Loucy (cell line): ENCODE measurements around the gene COL5A1.

ENCODE experiments used
- H2AFZ ChIP-seq: fragments of 200-600 bp; sonication (generic); 2 replicates; pipeline ENCODE4 v1.6.0; 2016; ENCODE audit warnings: antibody characterized with exemption, mild to moderate bottlenecking, low read length, moderate library complexity
- H3F3A ChIP-seq: fragments of 200-600 bp; 2 replicates; pipeline ENCODE4 v1.6.0; 2016; ENCODE audit warnings: antibody characterized with exemption, low read depth, mild to moderate bottlenecking
- H3K27me3 ChIP-seq: fragments of 200-600 bp; sonication (generic); 2 replicates; pipeline ENCODE4 v1.6.1; 2014; ENCODE audit warnings: low read length, mild to moderate bottlenecking; ENCODE audit not compliant: insufficient read depth, poor library complexity, severe bottlenecking
- H3K36me3 ChIP-seq: fragments of 200-600 bp; sonication (generic); 2 replicates; pipeline ENCODE4 v1.6.1; 2016; ENCODE audit warnings: low read length; ENCODE audit not compliant: insufficient read depth
- H3K4me1 ChIP-seq: fragments of 200-600 bp; sonication (generic); 2 replicates; pipeline ENCODE4 v1.5.1; 2014; ENCODE audit warnings: low read length, mild to moderate bottlenecking; ENCODE audit not compliant: insufficient read depth, poor library complexity, severe bottlenecking
- H3K4me2 ChIP-seq: fragments of 200-600 bp; sonication (generic); 2 replicates; pipeline ENCODE4 v1.6.0; 2014; ENCODE audit warnings: antibody characterized with exemption, low read length, low read depth, mild to moderate bottlenecking; ENCODE audit not compliant: poor library complexity, severe bottlenecking
- H3K4me3 ChIP-seq: fragments of 200-600 bp; sonication (generic); 2 replicates; pipeline ENCODE4 v1.5.1; 2014; ENCODE audit warnings: low read length, mild to moderate bottlenecking, mixed read lengths; ENCODE audit not compliant: poor library complexity, severe bottlenecking
- H3K79me2 ChIP-seq: fragments of 200-600 bp; sonication (generic); 2 replicates; pipeline ENCODE4 v1.6.1; 2014; ENCODE audit warnings: low read length; ENCODE audit not compliant: insufficient read depth
- H3K9ac ChIP-seq: fragments of 200-600 bp; sonication (generic); 2 replicates; pipeline ENCODE4 v1.6.0; 2014; ENCODE audit warnings: mild to moderate bottlenecking, low read depth, low read length, moderate library complexity; ENCODE audit not compliant: poor library complexity, severe bottlenecking
- H3K9me2 ChIP-seq: fragments of 200-600 bp; sonication (generic); replicated peaks from 2 replicates; pipeline ENCODE4 v1.6.1; 2016; ENCODE audit warnings: low read depth, low read length, mixed read lengths
- H3K9me3 ChIP-seq: fragments of 200-600 bp; sonication (generic); 2 replicates; pipeline ENCODE4 v1.6.1; 2014; ENCODE audit warnings: mild to moderate bottlenecking, antibody characterized with exemption, low read length, low read depth; ENCODE audit not compliant: insufficient read depth
- H4K20me1 ChIP-seq: fragments of 200-600 bp; sonication (generic); 2 replicates; pipeline ENCODE4 v1.6.0; 2014; ENCODE audit warnings: antibody characterized with exemption, low read length, mild to moderate bottlenecking; ENCODE audit not compliant: insufficient read depth, poor library complexity, severe bottlenecking
- CTCF ChIP-seq: fragments of 200-600 bp; sonication (generic); conservative IDR thresholded peaks from 2 replicates; pipeline ENCODE4 v1.5.1; 2014; ENCODE audit warnings: mild to moderate bottlenecking, antibody characterized with exemption, low read length
- EZH2phosphoT487 ChIP-seq: fragments of 200-600 bp; IDR thresholded peaks from 2 replicates; pipeline ENCODE4 v1.6.1; 2018; ENCODE audit warnings: antibody characterized with exemption, mild to moderate bottlenecking, moderate library complexity, borderline replicate concordance

Gene COL5A1

DNA sequence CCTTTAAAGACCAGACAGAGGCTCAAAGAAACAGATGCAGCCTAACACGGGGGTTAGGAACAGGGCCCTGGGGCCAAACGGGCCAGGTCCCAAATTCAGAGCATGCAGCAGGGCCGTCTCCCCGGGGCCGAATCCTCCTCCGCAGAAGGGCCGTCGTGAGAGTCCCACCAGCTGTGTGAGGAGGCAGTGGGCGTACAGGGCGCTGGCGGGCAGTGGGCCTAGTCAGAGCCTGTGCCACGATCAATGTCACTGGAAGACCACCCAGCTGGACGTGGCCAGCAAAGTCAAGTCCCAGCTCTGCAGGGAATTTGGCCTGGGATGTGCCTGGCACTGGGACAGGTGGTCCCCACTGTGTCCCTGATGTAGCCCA is 223.2 kb downstream of the COL5A1 start:
- Histone ChIP-seq H3K4me2 (no peak overlapping the region), H3K79me2 (no peaks in the 10 kb centered on the region), H3K9me3 (no peaks in the 10 kb centered on the region), H3K4me3 (no peak overlapping the region), H3K27me3 (no peaks in the 10 kb centered on the region), H3K9me2 (no peaks in the 10 kb centered on the region), H4K20me1 (no peaks in the 10 kb centered on the region), H2AFZ (no peak overlapping the region), H3K9ac (no peak overlapping the region), H3K36me3 (no peaks in the 10 kb centered on the region), H3F3A (no peaks in the 10 kb centered on the region), H3K4me1 (no peaks in the 10 kb centered on the region)
- TF ChIP-seq EZH2phosphoT487: no peak
- no peak for TF ChIP-seq CTCF

GRCh38 chr9:134867917-134868750 is 226.5 kb downstream of the COL5A1 start:
- H2AFZ ChIP-seq: no peak overlapping the region
- H3K9me2 ChIP-seq: no peaks in the 10 kb centered on the region
- no peaks in the 10 kb centered on the region for H3K9me3 ChIP-seq
- H3K79me2 ChIP-seq: no peaks in the 10 kb centered on the region
- TF ChIP-seq CTCF (no peak), EZH2phosphoT487 (no peak)
- no peaks in the 10 kb centered on the region for H3K36me3 ChIP-seq
- H3K4me3 ChIP-seq: no peak overlapping the region
- no peaks in the 10 kb centered on the region for H3F3A ChIP-seq
- no peak overlapping the region for H3K9ac ChIP-seq
- H3K4me2 ChIP-seq: no peak overlapping the region
- H3K27me3 ChIP-seq: no peaks in the 10 kb centered on the region
- H4K20me1 ChIP-seq: no peaks in the 10 kb centered on the region
- no peaks in the 10 kb centered on the region for H3K4me1 ChIP-seq

DNA sequence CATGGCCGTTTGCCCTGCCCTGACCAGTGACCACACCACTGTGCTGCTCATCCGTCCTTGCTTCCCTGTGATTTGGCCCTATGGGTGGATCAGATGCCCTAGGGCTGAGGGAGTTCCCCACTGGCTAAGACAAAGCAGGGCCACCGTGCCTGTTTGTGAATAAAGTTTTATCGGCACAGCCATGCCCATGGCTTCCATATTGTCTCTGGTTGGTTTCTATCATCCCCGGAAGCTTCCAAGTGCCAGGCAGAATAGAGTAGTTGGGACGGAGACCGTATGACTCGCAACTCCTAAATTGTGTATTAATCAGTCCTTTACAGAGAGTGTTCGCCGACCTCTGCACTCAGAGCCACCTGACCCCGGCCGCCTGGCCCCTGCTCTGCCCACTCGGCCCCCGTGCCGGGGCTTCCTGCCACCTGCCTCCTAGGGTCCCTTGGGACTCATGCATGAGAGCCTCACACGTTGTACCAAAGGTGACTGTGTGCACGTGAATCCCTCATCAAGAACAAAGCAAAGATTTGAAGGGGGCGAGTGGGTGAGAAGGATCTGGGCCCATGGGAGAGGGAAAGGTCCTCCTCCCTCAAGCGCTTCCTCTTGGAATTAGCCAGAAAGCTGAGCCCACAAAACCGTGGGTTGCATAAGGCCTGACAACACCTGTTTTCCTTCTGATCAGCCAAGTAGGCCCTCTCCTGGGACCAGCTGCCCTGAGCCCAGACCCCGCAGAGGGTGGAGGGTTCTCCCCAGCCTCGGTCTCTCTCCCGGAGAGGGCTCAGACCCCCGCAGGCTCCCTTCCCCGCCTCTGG is 227.3 kb downstream of the COL5A1 start:
- Histone ChIP-seq H3K36me3 (no peaks in the 10 kb centered on the region), H3K9me2 (no peaks in the 10 kb centered on the region), H4K20me1 (no peaks in the 10 kb centered on the region), H3K79me2 (no peaks in the 10 kb centered on the region), H3K9ac (no peak overlapping the region), H3K4me2 (no peak overlapping the region), H3K4me3 (no peak overlapping the region), H3F3A (no peaks in the 10 kb centered on the region), H3K9me3 (no peaks in the 10 kb centered on the region), H3K27me3 (no peaks in the 10 kb centered on the region), H2AFZ (no peak overlapping the region), H3K4me1 (no peaks in the 10 kb centered on the region)
- TF ChIP-seq CTCF (no peak), EZH2phosphoT487 (no peak)
